Femur (tissue), 1 donor: ENCODE results near the gene SPPL3.

Experiments used
- DNase-seq: peaks from one replicate; pipeline ENCODE4 v3.0.0-alpha.2; 2017

The SPPL3 gene

DNA sequence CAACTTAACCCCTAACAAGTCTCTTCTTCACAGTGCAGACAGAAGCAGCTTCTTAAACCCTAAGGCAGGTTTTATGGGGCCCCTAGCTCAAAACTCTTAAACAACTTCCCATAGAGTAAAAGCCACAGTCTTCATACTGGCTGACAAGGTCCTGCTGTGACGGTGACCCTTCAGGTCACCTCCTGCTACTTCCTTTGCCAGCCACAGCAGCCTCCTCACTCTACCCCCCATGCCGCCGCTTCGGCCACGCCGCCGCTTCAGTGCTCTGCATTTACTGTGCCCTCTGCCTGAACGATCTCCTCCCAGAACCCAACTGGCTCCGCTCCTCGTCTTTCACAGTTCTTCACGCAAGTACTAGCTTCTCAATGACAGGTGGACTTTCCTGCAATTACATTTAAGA lies 133.1 kb downstream of the SPPL3 start:
- no peak for DNase-seq

DNA sequence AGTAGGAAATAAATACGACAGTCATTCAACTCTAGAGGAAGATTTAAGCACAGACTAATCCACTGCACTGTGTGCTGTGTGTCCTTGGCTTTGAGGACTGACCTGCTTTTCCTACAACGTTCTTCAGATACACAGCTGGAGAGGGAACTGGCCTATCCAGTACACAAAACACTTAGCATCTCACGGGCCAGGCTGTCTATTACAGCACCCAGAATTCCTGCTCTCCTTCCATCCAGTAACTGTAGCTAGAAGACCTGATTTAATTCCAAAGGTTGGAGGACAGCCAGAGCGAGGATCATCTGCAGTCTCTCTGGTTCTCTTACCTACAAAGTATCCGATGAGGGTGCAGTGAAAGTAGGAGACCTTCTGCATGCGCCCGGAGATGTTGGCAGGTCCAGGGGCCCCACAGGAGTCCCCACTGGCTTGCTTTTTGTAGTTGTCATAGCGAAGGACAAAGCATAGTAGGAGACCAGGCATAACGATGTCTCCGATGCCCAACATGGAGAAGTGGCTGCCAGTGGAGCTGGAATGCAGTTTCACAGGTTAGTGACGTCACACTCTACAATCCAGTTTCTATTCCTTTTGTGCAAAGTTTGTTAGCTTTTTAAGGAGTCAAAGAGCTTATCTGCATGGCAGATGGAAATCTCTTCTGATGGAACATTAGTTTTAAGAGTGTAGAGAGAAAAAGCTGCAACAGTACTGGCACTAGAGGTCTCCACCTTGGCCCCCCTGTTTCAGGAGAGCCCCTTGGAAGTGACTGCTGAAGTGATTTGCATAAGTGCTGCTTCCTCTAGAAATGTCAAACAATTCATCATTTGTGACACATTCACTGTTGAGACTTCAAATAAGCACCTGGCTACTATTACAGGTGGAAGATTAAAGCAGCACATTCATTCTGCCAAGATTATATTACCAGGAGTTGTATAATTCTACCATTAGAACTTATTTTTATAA lies 136.8 kb downstream of the SPPL3 start:
- no peak for DNase-seq

DNA sequence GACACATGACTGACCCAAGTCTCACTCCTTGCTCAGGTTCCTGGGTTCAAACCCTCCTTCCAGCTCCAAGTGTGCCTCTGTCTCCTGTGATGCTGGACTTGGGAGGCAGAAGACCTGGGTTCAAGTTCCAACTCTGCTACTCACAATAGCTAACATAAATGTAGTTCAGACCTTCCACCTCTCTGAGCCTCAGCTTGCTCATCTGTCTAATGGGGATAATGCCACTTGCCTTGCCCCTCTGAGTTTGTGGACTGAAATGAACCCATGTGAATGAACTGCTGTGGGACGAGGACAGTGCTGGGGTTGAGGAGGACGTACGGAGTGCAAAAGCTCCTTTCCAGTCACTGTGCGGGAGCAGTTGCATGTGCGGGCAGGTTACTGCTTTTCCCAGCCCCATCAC lies 137.6 kb downstream of the SPPL3 start:
- no peak for DNase-seq

DNA sequence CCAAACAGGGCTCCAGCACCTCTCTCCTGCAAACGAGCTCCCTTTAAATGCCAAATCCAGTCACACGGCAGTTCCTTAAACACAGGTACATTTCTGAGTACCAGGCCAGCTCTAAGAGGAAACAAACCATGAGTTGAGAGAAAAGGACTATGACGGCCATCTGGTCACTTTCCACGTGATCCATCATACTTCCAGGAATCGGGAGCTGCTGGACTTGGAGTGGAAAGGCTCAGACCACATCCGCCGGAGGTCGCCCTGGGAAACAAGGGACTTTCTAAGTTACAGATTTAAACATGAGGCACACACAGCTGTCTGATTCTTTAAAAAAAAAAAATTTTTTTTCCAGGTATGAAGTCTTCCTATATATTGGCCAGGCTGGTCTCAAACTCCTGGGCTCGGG lies 139.3 kb downstream of the SPPL3 start:
- no peak for DNase-seq

DNA sequence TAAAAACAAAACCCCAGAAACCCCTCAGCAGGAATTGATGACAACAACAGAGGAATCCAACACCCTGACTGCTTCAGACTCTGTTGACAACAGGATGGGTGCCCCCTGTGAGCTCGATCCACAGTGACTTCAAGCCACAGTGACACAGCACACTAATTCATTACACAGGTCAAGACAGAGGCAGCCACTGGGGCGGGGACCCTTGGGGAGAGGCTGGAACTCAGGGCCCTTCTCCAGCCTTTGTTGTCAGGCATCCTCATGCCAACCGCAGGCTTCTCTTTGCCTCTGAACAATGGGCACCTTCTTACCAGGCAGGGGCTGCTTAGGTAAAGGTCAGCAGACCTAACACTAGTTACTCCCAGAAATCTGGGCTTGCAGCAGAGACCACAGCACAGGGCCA lies 140.9 kb downstream of the SPPL3 start:
- DNase-seq: no peak

DNA sequence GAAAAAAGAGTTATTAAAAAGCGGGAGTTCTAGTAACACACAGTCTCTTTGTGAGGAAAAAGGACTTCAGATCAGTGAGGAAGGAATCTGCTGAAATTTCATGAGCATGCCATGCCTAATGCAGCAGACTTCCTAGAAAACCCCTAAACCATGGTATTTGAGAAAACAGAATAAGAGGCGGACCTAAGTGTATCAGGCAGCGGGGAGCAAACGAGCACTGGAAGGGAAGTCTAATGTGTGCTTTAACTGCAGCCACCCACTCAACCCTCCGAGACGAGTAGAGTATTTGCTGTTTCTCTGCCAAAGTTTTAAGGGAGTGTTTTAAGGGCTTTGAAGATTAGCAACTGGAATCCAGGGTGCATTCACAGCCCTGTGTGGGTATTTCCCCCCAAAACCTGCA lies 142.1 kb downstream of the SPPL3 start:
- DNase-seq: peak; percentile 47

DNA sequence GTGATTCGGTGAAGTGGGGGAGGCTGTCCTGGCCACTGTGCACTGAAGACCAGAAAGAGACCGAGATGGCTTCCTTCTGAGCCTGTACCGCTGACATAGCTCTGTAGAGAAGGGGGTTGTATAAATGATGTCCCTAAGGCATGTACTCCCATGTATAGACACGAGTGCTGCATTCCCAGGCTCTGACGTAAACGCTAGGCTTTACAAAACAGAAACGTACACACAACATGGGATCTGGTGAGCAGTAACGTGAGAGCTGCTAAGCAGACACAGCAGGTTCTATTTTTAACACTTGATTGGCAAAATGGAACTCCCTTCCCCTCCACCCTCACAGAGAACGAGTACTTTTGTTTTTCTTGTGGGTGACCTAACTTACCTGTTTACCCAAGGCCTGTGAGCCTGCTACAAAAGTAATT lies 142.6 kb downstream of the SPPL3 start:
- peak; percentile 83 for DNase-seq

GRCh38 chr12:120760349-120761254 lies 143.6 kb downstream of the SPPL3 start:
- no peak for DNase-seq

DNA sequence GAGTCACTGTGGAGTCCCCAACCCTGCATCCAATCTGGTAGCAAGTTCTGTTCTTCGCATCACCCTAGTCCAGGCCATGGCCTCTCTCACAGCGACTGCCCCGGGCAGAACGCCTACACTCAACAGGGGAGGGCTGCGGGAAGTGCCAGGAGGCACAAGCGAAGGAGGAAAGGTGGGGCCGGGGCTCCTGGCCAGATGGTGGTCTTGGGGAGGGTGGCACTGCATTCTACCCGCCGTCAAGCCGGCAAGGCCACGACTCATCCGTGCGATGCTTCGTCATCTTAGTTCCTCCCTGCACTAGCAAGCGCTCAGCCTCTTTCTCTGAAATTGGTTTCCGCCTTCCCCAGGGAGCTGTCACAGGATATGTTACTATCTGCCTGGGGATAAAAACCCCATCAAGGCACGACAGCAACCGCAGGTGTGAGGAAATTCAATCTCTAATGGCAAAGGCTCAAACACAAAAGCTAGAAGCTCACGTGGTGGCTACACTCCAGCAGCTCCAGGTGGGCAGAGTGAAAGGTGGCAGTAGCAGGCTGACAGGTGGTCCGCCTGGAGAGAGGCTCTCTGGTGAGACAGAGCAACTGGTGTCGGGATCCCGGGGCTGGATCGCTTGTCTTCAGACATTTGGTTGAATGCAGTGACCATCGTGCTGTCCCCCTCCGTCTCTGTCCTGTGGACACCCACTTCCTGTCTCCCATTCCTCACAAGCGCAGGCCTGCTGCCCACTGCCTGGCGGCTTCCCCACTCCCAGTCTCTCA lies 144.4 kb downstream of the SPPL3 start:
- DNase-seq: no peak

DNA sequence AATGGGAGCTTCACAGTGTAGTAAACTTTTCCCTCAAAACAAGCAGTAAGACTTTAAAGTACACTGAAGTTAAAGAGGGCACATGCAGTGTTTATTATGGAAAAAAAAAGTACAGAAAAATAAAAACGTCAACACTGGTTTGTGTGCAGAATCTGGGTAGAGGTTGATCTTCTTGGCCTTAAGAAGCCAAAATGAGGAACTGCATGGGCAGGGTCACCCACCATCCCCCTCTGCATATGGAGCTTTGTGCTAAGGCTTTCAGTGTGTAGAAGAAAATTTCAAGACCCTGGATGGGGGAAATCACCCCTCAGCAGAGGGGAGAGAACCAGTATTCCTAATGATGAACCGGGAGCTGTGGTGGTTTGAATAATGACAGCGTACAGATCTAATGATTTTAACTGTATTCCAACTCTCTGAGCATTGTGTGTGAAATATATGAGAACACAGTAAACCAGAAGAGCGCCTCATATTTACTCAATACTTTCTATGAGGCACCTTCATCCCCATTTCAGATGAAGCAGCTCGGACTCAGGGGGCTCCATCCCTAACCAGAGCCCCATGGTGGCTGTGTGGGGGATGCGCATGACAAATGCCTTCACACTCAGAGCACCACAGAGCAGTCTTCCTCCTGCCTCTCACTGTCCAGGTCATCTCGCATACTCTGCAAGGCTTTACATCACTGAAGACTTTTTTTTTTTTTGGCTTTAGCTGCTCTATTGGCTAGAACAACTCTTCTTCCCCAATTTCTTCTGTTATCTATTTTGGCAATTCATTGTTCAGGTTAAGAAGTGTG lies 145.2 kb downstream of the SPPL3 start:
- no peak for DNase-seq

DNA sequence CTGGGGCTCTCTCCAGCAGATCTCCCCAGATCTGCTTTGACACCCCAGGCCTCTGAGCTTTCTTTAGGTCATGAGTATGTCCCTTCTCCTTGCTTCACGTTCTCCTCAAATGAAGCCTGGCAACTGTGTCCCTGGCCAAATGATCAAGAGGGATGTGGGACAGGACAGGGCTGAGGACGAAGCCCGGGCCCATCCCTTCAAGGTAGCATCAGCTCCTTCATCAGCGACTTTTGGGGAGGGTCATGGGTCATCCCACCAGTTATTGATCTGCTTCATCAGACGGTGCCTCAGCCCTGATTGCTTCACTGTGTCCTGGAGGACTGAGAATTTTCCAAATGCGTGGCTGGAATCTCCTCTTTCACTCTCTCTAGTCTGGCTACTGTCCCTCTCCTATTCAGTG lies 146.2 kb downstream of the SPPL3 start:
- no peak for DNase-seq

DNA sequence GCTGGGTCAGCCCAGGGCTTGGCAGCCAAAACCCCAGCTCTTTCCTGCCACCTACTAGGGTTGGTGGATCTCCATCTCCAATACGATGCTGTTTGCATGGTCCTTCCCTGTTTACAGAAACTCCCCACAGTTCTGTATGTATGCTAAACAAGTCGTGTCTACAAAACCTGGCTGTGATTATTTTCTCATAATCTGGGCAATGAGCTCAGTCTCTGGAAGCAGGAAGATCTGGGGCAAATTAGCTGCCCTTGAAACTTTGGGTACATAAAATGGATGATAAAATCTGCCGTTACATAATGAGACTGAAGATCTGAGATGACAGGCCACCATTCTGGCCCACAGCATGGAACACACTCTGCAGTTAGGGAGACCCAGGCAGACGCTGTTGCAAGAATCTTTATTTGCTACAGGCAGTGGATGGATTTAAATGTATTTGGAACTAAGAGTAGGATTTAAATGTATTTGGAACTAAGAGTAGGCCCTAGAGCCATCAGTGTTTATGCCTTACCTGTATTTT lies 146.9 kb downstream of the SPPL3 start:
- DNase-seq: no peak

DNA sequence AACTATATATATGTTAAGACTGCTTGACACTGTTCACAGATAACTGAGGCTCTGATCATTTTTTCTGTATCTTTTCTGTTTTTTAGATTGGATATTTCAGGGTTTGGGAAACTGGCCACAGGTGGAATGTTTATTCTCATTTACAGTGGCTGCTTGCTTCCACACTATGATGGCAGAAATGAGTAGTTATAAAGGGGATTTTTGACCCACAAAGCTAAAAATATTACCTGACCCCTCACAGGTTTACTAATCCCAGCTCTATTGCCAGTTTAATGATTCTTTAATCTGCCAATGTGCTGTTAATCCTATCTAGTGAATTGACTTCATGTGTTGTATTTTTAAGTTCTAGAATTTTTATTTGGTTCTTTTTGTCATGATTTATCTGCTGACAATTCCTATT lies 148.9 kb downstream of the SPPL3 start:
- DNase-seq: no peak

- no peak for DNase-seq
Measured at GRCh38 chr12:120754792-120755191, 149.4 kb downstream of the SPPL3 start.

- no peak for DNase-seq
Measured at GRCh38 chr12:120751389-120751788, 152.8 kb downstream of the SPPL3 start.

- no peak for DNase-seq
Measured at GRCh38 chr12:120750806-120751205, 153.4 kb downstream of the SPPL3 start.

DNA sequence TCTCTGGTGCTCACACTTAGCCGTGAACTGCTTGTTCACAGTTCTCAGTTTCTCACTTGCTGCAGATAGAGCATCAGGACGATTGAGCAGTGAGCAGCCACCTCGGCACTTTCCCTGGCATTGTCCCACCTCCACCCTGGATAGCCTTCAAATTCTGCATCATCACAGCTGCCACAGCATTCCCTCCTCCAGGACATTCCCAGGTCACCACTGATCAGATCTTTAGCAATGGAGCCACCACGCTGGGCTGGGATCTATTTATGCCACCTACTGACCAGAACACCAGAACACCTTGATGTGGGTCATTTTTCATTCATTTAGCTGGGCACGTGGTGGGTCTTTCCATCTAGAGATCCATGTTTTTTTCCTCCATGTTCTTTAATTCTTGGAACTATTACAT lies 154.9 kb downstream of the SPPL3 start:
- DNase-seq: no peak

DNA sequence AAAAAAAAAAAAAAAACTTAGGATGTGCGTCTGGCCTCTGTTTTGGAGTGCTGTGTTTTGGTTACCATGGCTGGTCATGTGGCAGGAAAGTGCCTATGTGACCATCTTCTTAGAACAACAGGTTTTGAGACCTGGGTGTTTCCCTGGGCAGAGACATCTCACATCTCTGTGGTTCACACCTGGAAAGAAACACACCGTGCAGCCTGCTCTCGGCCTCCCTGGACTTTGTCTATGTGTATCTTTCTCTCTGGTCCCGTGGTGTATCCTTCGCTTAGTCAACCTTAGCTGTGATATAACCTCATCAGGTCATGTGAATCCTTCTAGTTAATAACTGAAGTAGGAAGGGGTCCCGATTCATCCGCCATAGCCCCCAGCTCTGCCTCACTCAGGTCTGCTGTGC lies 155.9 kb downstream of the SPPL3 start:
- DNase-seq: no peak

DNA sequence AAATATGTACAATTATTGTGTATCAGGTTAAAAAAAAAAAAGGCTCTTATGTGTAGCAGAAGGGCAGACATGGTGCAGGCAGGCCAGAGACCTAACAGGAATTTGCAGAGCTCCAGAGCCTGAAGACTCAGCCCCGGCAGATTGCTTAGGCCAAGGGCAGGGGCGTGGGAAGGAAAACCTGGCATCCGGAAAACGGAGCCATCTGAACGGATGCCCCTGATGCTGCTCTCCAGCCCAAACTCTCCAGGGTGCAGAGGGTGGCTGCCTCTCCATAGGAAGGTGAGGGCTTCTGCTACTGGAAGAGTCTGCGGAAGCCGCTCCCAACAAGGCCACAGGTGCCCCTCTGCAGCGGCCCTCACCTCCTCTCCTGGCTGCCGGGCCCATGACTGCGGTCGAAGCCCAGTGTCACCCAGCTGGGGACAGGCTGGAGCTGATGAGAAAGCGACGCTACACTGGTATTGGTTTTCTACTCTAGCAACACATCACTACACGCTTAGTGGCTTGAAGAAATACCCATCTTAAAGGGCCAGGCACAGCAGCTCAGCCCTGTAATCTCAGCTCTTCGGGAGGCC lies 159.2 kb downstream of the SPPL3 start:
- DNase-seq: no peak

DNA sequence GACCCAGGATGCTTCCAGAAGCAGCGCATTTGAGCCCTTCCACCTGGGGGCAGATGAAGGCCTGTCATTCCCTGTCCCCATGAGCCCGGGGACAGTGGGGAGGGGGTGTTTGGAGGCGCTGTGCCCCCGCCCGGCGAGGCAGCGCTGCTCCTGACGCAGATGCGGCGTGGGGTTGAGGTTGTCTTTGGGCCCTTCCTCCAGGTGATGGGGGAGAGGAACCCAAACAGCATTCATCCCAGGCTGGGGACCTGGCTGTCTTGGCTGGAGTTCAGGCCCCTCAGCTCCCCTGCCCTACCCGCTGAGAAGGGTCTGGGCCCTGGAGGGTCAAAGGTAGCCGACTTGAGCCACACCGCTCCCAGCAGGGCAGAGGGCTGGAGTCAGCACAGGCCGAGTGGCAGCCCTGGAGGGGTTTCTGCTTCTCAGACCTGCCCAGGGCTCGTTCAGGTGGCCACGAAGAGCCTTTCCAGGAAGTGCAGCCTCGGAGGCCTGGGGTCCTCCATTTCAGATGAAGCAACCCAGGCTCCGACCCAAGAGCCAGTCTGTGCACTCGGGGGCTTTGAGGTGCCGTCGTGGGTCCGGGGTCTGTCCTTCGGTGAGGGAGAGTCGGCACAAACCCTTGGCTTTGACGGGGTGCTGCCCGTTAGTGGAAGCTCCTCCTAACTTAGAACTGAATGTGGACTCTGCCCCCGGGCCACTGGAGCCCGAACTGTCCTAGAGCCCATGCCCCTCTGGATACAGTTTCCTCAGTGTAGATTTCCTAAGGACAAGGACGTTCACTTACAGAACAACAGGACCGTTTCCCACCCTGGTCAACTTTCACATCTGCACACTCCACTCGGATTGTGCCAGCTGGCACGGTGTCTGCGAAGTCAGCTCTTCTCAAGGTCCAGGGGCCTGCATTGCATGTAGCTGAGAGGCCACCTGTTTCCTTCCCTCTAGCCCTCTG lies 162.4 kb downstream of the SPPL3 start:
- peak; percentile 82 for DNase-seq
